Measurements from ENCODE around the gene OR10G3. TPM values are rescaled to one million over a fixed set of nuclear protein-coding genes. Genes with fewer than 3 reads are reported as not detected.
A peak's percentile ranks its signal among the peaks of the same experiment; 100 is the strongest.

Gene OR10G3
- total and polyA plus RNA-seq, 2 of the 13 experiments (the other 11 are each of a cell fraction or from before 2014, with no cell fraction given) = not detected

DNA sequence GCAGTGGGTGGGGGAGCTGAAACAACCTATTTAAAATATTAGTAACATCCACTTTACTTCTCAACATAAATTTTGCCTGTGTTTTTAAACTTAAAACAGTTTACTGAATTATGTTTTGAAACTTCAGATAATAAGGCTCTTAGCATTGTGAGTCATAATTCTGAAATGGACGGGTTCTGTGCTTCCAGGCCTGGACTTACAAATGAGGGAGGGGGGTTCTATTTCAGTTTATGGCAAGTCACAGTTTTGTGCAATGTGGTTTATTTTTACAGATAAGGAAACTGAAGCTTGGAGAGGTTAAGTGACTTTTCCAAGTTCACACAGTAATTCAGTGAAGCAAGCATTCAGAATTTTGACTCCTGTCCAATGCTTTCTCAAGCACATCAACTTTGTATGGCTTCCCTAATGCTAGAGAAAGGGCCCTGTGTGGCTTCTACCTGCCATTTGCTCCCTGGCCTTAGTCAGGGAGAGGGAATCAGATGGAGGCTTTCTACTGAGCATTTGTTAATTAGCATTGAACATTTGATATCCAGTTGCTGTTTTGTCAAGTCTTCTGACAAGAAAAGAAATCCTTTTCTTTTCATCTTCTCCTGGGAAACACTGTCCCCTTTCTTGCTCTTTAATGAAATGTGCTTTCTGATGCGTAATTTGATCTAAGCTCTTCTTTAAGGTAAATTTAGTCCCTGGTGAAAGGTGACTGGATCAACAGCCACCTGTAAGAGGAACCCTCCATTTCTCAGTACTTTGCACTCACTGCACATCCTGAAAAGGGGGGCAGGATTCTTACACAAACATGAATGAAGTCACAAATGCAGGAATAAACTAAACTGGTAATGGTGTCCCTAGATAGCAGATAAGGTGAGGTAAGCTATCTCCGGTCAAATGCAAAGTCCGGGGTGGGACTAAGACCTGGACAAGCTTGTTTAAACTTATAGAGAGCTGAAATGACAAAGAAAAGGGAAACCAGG, 51.2 kb downstream of the OR10G3 start (continued):
- TF ChIP-seq KDM2A (CRISPR knock-in tag; IDR thresholded peaks at IDR 0.05; ENCODE audit: borderline replicate concordance, low read depth) (no peak), SMC3 (IDR thresholded peaks at IDR 0.05; ENCODE audit: low read length) (no peak), PHF21A (CRISPR knock-in tag; IDR thresholded peaks at IDR 0.05) (peak; percentile 95), CBFB (CRISPR knock-in tag; IDR thresholded peaks at IDR 0.05) (peak; percentile 70; the same call in 1 of the 2 replicates), YEATS4 (CRISPR knock-in tag; IDR thresholded peaks at IDR 0.05; ENCODE audit: borderline replicate concordance) (peak; percentile 62; the same call in 1 of the 2 replicates), ZNF773 (CRISPR knock-in tag; IDR thresholded peaks at IDR 0.05; ENCODE audit: borderline replicate concordance) (no peak), SRSF1 (optimal IDR thresholded peaks at IDR 0.05; ENCODE audit: low read depth, low read length) (no peak), CBX2 (IDR thresholded peaks at IDR 0.05; ENCODE audit: low read depth, low read length) (no peak), CBX2 (CRISPR knock-in tag; IDR thresholded peaks at IDR 0.05; ENCODE audit: low read depth) (no peak), FOXK1 (CRISPR knock-in tag; IDR thresholded peaks at IDR 0.05; ENCODE audit: borderline replicate concordance, low read depth) (peak; percentile 53; the same call in 1 of the 2 replicates), ZNF350 (CRISPR knock-in tag; IDR thresholded peaks at IDR 0.05; ENCODE audit: borderline replicate concordance, low read depth) (no peak), DMAP1 (CRISPR knock-in tag; IDR thresholded peaks at IDR 0.05) (peak; percentile 72), TBL1XR1 (IDR thresholded peaks at IDR 0.05; ENCODE audit: borderline replicate concordance, low read length, partially characterized antibody) (peak; percentile 73), TRIM24 (CRISPR knock-in tag; IDR thresholded peaks at IDR 0.05) (no peak), KAT8 (CRISPR knock-in tag; IDR thresholded peaks at IDR 0.05) (peak; percentile 80), FOSL2 (CRISPR knock-in tag; IDR thresholded peaks at IDR 0.05) (peak; percentile 37; the same call in 1 of the 2 replicates), ELF3 (CRISPR knock-in tag; IDR thresholded peaks at IDR 0.05) (peak; percentile 87; the same call in 1 of the 2 replicates), ZFAT (CRISPR knock-in tag; conservative IDR thresholded peaks at IDR 0.05) (no peak), SSRP1 (CRISPR knock-in tag; IDR thresholded peaks at IDR 0.05) (0 out of 2 replicates have a peak, but pooled peaks have one; percentile 71)
- TF ChIP-seq, protein P1, sequence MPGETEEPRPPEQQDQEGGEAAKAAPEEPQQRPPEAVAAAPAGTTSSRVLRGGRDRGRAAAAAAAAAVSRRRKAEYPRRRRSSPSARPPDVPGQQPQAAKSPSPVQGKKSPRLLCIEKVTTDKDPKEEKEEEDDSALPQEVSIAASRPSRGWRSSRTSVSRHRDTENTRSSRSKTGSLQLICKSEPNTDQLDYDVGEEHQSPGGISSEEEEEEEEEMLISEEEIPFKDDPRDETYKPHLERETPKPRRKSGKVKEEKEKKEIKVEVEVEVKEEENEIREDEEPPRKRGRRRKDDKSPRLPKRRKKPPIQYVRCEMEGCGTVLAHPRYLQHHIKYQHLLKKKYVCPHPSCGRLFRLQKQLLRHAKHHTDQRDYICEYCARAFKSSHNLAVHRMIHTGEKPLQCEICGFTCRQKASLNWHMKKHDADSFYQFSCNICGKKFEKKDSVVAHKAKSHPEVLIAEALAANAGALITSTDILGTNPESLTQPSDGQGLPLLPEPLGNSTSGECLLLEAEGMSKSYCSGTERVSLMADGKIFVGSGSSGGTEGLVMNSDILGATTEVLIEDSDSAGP (CRISPR knock-in tag; IDR thresholded peaks at IDR 0.05; ENCODE audit: borderline replicate concordance) = no peak
- TF ChIP-seq, protein P2, sequence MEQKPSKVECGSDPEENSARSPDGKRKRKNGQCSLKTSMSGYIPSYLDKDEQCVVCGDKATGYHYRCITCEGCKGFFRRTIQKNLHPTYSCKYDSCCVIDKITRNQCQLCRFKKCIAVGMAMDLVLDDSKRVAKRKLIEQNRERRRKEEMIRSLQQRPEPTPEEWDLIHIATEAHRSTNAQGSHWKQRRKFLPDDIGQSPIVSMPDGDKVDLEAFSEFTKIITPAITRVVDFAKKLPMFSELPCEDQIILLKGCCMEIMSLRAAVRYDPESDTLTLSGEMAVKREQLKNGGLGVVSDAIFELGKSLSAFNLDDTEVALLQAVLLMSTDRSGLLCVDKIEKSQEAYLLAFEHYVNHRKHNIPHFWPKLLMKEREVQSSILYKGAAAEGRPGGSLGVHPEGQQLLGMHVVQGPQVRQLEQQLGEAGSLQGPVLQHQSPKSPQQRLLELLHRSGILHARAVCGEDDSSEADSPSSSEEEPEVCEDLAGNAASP (CRISPR knock-in tag; IDR thresholded peaks at IDR 0.05; ENCODE audit: borderline replicate concordance) = peak; percentile 91; the same call in 1 of the 2 replicates

All from HepG2 (cell line).